Measurements from ENCODE around the gene DBN1.
"Not testable (repeated sequence)": the region's sequence is repeated elsewhere in the genome, so short reads cannot be mapped to it uniquely, and the experiment has no call there.

DBN1 gene

DNA sequence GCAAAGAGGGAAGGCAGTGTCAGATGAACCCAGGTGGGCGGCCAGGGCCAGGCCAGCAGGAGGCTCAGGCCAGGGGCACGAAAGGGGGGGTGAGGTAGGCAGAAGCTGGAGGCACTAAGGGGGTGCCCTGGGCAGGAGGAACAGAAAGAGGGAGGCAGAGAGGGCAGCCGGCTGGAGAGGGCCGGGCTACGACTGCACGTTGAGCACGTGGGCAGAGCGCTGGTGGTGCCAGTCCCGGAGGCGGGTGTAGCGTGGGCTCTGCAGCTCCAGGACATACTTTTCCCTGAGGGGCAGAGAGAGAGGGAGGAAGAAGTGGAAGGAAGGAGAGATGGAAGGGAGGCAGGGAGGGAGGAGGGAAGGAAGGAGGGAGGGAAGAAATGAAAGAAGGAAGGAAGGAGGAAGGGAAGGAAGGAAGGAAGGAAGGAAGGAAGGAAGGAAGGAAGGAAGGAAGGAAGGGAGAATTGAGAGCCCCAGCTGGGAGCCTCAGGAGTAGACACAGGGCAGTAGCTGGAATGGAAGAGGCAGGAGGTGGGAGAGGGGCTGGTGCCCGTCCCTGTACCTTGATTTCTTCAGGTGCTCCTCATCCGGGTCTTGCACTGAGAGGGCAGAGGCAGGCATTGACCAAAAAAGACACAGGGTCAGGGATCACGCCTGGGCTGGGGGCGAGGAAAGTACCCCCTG lies 17.0 kb upstream of the DBN1 start:
- TF ChIP-seq, protein P1, sequence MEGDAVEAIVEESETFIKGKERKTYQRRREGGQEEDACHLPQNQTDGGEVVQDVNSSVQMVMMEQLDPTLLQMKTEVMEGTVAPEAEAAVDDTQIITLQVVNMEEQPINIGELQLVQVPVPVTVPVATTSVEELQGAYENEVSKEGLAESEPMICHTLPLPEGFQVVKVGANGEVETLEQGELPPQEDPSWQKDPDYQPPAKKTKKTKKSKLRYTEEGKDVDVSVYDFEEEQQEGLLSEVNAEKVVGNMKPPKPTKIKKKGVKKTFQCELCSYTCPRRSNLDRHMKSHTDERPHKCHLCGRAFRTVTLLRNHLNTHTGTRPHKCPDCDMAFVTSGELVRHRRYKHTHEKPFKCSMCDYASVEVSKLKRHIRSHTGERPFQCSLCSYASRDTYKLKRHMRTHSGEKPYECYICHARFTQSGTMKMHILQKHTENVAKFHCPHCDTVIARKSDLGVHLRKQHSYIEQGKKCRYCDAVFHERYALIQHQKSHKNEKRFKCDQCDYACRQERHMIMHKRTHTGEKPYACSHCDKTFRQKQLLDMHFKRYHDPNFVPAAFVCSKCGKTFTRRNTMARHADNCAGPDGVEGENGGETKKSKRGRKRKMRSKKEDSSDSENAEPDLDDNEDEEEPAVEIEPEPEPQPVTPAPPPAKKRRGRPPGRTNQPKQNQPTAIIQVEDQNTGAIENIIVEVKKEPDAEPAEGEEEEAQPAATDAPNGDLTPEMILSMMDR (IDR thresholded peaks at IDR 0.05; ENCODE audit: control insufficient read depth, extremely low read depth, insufficient read depth) = no peak
- no peak overlapping the region for H3K4me3 ChIP-seq (ENCODE audit: low read depth, low read length)
- DNase-seq (ENCODE audit: low read depth) = no peak

DNA sequence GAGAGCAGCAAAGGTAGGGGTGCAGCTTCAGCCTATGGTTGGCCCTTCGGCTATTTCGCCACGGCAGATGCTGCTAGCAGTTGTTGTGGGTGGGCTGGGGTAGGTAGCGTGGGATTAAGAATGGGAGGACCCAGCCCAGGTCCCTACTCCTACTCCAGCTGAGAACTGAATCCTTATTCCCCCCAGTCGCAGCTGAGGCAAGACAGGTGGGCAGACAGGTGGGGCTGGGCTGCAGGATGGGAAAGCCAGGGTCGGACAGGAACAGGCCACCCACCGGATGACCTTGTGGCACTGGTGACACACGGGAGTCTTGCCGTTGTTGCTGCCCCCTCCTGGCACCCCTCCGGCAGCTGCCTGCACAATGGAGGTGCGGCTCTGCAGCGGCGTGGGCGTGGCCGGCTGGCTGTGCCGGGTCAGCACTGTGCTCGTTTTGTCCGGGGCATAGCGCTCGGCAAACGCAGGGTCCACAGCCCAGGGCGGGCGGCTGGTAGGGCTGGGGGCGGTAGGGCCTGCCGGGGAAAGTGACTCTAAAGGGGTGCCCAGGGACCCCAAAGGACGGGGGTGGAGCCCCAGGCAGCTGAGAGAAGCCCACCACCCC lies 15.8 kb upstream of the DBN1 start:
- H3K4me3 ChIP-seq (ENCODE audit: low read depth, low read length) = no peak overlapping the region
- TF ChIP-seq, protein P1 (IDR thresholded peaks at IDR 0.05; ENCODE audit: control insufficient read depth, extremely low read depth, insufficient read depth) = no peak
- DNase-seq (ENCODE audit: low read depth) = no peak

DNA sequence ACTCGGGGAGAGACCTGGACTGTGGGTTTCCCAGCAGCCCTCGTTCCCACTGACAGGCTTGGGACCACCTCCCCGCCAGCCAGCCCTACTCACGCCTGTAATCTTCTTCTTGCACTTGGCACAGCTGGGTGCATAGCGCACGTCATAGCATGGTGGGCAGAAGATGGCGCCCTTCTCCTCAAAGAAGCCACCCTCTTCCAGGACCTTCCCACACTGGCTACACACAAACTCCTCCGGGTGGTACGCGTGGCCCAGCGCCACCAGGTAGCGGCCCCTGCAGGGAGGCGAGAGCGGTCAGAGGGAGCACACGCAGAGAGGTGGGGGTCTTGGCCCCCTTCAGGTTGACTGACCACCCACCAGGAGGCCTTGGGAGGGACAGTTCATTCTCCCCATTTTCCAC lies 14.5 kb upstream of the DBN1 start:
- no peak overlapping the region for H3K4me3 ChIP-seq (ENCODE audit: low read depth, low read length)
- TF ChIP-seq, protein P1 (IDR thresholded peaks at IDR 0.05; ENCODE audit: control insufficient read depth, extremely low read depth, insufficient read depth) = no peak
- DNase-seq (ENCODE audit: low read depth) = no peak

DNA sequence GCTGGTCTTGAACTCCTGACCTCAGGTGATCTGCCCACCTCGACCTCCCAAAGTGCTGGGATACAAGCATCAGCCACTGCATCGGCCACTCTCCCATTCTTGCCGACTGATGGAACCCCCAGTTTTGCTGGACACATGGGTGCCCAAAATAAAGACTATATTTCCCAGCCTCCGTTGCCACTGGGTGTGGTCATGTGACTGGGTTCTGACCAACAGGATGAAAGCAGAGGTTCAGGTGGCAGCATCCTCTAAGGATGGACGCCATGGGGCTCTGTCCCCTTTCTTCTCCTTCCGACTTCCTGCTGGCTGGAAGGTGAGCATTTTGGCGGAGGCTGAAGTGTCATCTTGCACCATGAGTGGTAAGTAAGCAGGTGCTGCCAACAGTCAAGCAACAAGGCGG lies 13.7 kb upstream of the DBN1 start:
- TF ChIP-seq, protein P1 (IDR thresholded peaks at IDR 0.05; ENCODE audit: control insufficient read depth, extremely low read depth, insufficient read depth) = no peak
- no peak overlapping the region for H3K4me3 ChIP-seq (ENCODE audit: low read depth, low read length)
- DNase-seq (ENCODE audit: low read depth) = no peak

DNA sequence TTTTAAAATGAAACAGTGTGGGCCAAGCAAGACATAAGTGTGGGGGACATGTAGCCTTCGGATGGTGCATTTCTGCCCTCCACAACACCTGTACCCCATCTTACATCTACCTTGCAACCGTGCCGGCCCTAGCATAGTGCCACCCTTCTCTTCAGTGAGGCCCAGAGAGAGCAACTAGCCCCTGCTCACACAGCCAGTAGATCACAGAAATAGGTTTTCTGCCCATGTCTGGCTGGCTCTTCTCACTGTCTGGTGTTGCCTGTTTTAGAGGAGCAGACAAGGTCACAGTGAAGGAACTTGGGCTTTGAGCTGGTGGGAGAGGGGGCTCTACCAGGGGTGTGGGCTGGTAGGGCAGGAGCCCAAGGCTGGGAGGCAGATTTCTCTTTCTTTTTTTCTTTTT lies 12.8 kb upstream of the DBN1 start:
- no peak overlapping the region for H3K4me3 ChIP-seq (ENCODE audit: low read depth, low read length)
- TF ChIP-seq, protein P1 (IDR thresholded peaks at IDR 0.05; ENCODE audit: control insufficient read depth, extremely low read depth, insufficient read depth) = no peak
- DNase-seq (ENCODE audit: low read depth) = no peak

DNA sequence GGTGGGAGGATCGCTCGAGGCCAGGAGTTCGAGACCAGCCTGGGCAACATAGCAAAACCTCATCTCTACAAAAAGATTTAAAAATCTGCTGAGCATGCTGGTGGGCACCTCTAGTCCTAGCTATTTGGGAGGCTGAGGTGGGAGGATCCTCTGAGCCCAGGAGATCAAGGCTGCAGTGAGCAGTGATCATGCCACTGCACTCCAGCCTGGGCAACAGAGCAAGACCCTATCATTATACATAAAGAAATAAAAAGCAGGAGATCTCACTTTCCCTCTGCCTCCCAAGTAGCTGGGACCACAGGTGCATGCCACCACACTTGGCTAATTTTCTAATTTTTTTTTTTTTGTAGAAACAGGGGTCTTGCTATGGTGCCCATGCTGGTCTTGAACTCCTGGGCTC lies 12.3 kb upstream of the DBN1 start:
- not testable (repeated sequence) for DNase-seq (ENCODE audit: low read depth); H3K4me3 ChIP-seq (ENCODE audit: low read depth, low read length)

DNA sequence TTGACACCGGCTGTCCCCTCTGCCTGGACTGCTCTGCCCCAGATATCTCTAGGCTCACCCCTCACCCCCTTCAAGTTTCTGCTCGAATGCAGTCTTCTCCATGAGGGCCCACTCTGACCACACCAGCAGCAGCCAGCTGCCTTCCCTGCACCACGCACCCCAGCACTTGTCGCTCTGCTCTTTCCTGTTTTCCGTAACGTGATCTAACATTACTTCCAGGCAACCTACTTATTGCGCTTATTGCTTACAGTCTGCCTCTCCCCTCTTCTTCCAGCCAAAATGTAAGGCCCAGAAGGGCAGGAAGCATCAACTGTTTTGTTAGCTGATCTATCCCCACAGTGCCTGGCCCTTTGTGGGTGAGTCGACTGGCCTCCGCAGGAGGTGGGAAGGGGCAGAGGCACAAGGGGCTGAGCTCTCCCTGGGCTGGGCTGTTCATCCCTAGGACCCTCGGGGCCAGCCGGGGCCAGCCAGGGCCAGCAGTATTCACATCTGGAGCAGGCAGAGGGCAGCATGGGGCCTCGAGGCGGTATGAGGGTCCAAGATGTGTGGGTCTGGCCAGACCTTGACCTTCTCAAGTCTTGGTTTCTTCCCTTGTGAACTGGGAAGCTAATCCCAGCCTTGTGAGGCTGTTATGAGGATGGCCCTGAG lies 11.6 kb upstream of the DBN1 start:
- no peak for DNase-seq (ENCODE audit: low read depth)
- TF ChIP-seq, protein P1 (IDR thresholded peaks at IDR 0.05; ENCODE audit: control insufficient read depth, extremely low read depth, insufficient read depth) = no peak
- no peak overlapping the region for H3K4me3 ChIP-seq (ENCODE audit: low read depth, low read length)
